ENCODE data around the gene DLGAP1.
"Not testable (repeated sequence)": the region's sequence is repeated elsewhere in the genome, so short reads cannot be mapped to it uniquely, and the experiment has no call there.

DLGAP1 gene

GRCh38 chr18:4063545-4063944 lies 391.6 kb downstream of the DLGAP1 start:
- DNase-seq, result no peak

GRCh38 chr18:4060427-4061281 lies 394.5 kb downstream of the DLGAP1 start:
- DNase-seq, result no peak

GRCh38 chr18:4058179-4058578 lies 396.9 kb downstream of the DLGAP1 start:
- no peak for DNase-seq

GRCh38 chr18:4040391-4041092 lies 414.6 kb downstream of the DLGAP1 start:
- DNase-seq, result no peak

- DNase-seq, result no peak
These were observed 419.6 kb downstream of the DLGAP1 start for GRCh38 chr18:4035521-4035920.

- DNase-seq, result not testable (repeated sequence)
These were observed 420.3 kb downstream of the DLGAP1 start for GRCh38 chr18:4034815-4035214.

GRCh38 chr18:4026542-4026941 lies 428.6 kb downstream of the DLGAP1 start:
- no peak for DNase-seq

GRCh38 chr18:4024702-4025101 lies 430.4 kb downstream of the DLGAP1 start:
- no peak for DNase-seq

GRCh38 chr18:4022749-4023148 lies 432.4 kb downstream of the DLGAP1 start:
- not testable (repeated sequence) for DNase-seq

GRCh38 chr18:4020026-4020425 lies 435.1 kb downstream of the DLGAP1 start:
- no peak for DNase-seq

- no peak for DNase-seq
These were observed 437.6 kb downstream of the DLGAP1 start for GRCh38 chr18:4017480-4017879.

GRCh38 chr18:4016391-4017049 lies 438.6 kb downstream of the DLGAP1 start:
- DNase-seq, result no peak

- no peak for DNase-seq
These were observed 447.3 kb downstream of the DLGAP1 start for GRCh38 chr18:4007846-4008245.

GRCh38 chr18:4004183-4004829 lies 450.8 kb downstream of the DLGAP1 start:
- no peak for DNase-seq

- no peak for DNase-seq
These were observed 456.3 kb downstream of the DLGAP1 start for GRCh38 chr18:3998698-3999333.

GRCh38 chr18:3995476-3996102 lies 459.5 kb downstream of the DLGAP1 start:
- no peak for DNase-seq

GRCh38 chr18:3993941-3994687 lies 461.0 kb downstream of the DLGAP1 start:
- DNase-seq, result no peak

GRCh38 chr18:3985664-3986063 lies 469.4 kb downstream of the DLGAP1 start:
- no peak for DNase-seq

- no peak for DNase-seq
These were observed 470.1 kb downstream of the DLGAP1 start for GRCh38 chr18:3985020-3985419.

- no peak for DNase-seq
These were observed 470.8 kb downstream of the DLGAP1 start for GRCh38 chr18:3984163-3984757.

Measured in activated CD4-positive, alpha-beta T cell treated with anti-CD3 and anti-CD28 coated beads for 1 hour (primary cell).